RCC 7860 (cell line): ENCODE results near the gene HIPK1.

Experiments
- DNase-seq: peaks from one replicate; pipeline ENCODE4 v3.0.0-alpha.2; 2015; ENCODE audit warnings: low spot score
- FAIRE-seq: peaks from 2 replicates; lab custom pipeline; 2012; peaks lifted over from hg19 to GRCh38; lab: Jason Lieb, UNC

Gene HIPK1

DNA sequence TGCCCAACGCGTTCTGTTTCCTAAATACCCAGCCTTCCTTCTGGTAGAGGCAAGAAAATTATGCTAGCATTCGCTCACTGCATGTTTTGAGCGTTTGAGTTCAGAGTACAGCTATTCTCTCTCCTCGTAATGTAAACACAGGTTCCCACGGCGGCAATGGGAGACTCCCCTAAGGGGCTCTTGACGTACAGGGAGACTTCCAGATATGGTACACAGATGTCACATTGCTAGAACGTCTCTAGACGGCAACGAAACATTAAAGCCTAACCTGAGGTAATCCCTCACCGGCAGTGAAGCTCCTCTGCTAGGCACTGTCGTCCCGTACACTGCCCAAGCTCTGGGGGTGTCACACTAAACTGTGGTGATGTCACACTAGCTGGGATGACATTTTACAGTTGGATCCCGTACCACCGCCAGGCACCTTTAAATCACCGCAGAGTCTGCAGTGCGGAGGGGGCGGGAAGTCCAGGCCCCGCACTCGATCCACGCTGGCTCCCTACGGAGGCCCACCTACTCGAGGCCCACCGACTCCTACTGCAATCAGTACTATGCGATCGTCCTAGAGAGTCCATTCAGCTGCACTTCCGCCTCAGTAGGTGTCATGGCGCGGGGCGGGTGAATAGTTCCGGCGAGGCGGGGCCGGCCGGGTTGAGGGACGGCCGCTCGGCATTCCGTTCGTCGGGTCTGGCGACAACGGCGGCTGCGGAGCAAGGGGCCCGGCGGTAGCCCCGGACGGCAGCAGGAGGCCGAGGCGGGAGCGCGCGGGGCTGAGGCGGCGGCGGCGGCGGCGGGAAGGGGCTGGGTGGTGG is at the start of gene HIPK1:
Gene HIPK1, plus strand, starts transcription at position 384 of the 809 bp plus-strand sequence.
- FAIRE-seq = no peak
- DNase-seq = peak; percentile 73

DNA sequence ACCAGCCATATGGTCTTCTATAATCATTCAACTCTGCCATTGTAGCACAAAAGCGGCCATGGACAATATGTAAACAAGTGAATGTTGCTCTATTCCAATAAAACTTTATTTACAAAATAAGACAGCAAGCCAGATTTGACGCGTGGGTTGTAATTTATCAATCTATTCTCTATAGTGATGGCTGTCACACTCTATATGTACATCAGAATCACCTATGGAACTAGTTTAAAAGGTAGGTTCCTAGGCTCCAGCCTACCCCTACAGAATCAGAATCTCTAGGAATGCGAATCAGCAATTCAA is 49.4 kb upstream of the HIPK1 start:
- FAIRE-seq (no peak), DNase-seq (no peak)

GRCh38 chr1:113881661-113882060 is 47.5 kb upstream of the HIPK1 start:
- FAIRE-seq = no peak
- no peak for DNase-seq

GRCh38 chr1:113886417-113887401 is 42.4 kb upstream of the HIPK1 start:
- FAIRE-seq = no peak
- no peak for DNase-seq

GRCh38 chr1:113887402-113888175 is 41.5 kb upstream of the HIPK1 start, which contains the start of gene BCL2L15:
BCL2L15 (minus strand) TSS chr1:113887581; CDS start chr1:113887375, 206 bp downstream.
- FAIRE-seq = peak; percentile 90

GRCh38 chr1:113890816-113891215 is 38.3 kb upstream of the HIPK1 start:
- no peak for FAIRE-seq
- DNase-seq = no peak

More at GRCh38 chr1:113887402-113888175, 41.5 kb upstream of the HIPK1 start, which contains the start of gene BCL2L15:
- DNase-seq = peak; percentile 75

GRCh38 chr1:113891631-113892220 is 37.4 kb upstream of the HIPK1 start:
- DNase-seq (no peak), FAIRE-seq (no peak)

- DNase-seq (no peak), FAIRE-seq (no peak)
Observed at GRCh38 chr1:113893267-113893666, 35.9 kb upstream of the HIPK1 start.

DNA sequence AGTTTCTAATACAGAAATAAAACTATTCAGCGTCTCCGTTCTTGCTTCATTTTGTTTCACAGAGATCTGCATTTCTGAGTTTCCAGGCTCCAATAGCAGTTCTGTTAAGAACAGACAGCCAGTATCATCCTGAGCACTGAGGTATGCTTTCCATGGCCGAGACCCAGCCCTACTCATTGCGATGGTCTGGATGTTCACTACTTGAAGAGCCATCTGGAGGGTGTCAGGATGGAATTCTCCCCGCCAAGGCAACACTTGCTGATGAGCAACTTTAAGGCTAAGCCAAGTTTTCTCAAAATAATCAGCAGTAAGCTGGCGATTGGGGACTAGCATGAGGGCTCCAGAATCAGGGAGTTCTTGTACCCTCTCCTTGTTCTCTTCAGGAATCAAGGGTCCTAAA is 34.0 kb upstream of the HIPK1 start:
- DNase-seq (no peak), FAIRE-seq (no peak)

DNA sequence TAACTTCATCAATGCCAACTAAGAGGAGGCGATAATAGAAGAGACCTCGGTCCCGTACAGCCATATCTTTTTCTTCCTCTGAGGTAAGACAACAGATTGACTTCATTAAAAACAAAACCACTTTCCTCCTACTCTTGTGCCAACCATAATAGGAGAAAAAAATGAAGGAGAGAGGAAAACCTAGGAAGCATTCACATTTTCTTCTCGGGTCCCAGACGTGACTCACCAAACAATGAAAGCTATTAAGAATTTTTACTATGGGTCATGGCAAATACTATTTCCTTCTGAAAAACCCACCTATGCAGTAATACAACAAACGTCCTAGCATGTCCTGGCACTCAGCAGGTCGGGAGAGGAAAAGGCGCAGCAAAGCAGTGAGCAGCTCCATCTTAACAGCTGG is 33.2 kb upstream of the HIPK1 start:
- no peak for FAIRE-seq

DNA sequence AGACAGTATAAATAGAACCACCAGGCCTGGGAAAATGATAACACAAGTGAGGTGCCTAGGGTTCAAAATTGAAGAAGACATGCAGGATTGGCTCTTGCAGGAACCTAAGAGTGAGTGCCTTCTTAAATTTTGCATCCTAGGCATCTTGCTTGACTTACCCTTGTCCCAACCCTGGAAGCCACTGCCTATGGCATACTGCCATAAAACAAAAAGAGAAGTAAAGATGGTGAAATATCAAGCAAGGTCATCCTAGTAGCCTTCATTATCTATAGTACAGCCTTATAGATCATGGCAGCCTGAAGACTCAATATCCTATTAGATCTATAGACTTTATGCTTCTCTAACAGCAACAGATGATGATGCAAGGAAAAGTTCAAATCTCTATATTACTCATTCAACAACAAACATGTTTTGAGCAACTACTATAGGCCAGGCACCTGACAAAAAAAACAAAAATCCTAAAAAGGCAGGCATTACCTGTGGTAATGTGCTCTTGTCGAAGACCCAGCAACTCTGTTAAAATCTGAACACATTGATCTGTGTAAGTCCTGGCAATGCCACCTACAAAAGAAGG is 30.8 kb upstream of the HIPK1 start:
- FAIRE-seq (no peak), DNase-seq (no peak)

More for the DNA sequence above, 33.2 kb upstream of the HIPK1 start:
- DNase-seq = no peak

DNA sequence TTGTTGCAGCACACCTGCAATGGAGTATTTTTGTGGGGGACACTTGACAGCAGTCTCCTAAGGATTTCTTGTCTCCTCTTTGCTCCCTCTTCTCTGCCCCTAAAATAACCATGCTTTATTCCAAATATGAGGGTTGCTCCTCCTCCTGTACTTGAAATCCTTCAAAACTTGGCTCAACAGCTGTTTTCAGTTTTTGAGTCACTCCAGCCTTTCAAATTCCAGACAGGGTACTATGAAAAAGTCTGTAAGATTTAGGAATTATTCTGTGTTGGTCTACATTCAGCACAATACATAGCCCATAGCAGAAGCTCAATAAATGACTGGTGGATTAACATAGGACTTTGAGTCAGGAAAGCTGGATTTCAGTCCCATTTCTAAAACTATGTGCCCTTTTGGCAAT is 30.0 kb upstream of the HIPK1 start:
- no peak for DNase-seq
- no peak for FAIRE-seq

GRCh38 chr1:113901191-113901590 is 27.9 kb upstream of the HIPK1 start:
- FAIRE-seq (no peak), DNase-seq (no peak)

DNA sequence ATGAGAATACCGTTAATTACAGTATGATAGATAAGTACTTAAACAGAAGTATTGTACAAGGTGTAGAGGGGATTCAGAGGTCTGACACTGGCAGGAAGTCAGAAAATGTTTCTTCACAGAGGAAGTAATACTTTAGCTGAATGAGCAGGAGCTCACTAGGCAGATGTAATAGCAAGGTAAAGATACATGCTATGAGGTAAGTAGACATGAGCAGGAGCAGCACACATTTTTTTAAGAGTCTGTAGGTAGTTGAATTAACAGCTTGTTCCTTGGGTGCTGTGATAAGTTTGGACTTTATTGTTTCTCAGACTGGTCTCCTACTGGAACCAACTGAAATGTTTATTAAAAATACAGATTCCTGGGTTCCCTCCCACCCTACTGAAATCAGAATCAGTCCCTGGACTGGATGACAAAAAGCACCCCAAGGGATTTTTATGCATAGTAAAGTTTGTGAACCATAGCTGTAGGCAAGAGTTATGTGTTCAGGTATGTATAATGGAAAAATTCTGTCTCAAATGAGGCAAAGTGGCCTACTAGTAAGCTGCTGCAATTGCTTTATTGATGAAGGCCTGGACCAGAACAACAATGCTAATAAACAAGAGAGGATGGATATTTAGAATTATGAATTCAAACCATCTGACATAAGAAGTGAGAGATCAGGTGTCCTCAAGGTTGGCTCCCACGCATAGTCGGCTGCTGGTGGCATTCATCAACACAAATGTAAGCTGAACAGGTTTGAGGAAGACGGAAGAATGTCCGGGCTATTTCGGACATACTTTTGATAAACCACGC is 25.4 kb upstream of the HIPK1 start:
- DNase-seq = peak; percentile 14
- no peak for FAIRE-seq

DNA sequence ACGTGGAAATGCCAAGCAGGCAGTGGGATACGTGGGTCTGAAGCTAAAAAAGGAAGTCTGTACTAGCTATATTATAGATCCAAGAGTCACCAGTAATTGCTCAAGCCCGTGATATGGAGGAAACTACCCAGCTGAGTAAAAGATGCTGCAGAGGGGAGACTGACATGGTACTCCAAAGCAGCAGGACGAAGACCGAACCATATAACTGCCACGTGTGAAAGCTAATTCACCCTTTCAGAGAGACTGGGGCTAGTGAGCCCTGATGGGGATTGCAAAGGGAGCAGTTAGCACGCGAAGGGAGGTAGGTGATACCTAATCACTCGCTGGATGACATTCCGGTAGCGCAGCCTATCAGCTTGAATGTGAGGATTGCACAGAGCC is 24.8 kb upstream of the HIPK1 start:
- DNase-seq = no peak
- FAIRE-seq = no peak

- DNase-seq (peak; percentile 99), FAIRE-seq (peak; percentile 92)
Observed at GRCh38 chr1:113904674-113905434, 24.3 kb upstream of the HIPK1 start, which contains the start of the genes AP4B1 and DCLRE1B. AP4B1 (minus strand) TSS chr1:113904799; CDS start chr1:113904717, 82 bp downstream. DCLRE1B (plus strand) TSS chr1:113905326; CDS start chr1:113905587, 261 bp downstream.

DNA sequence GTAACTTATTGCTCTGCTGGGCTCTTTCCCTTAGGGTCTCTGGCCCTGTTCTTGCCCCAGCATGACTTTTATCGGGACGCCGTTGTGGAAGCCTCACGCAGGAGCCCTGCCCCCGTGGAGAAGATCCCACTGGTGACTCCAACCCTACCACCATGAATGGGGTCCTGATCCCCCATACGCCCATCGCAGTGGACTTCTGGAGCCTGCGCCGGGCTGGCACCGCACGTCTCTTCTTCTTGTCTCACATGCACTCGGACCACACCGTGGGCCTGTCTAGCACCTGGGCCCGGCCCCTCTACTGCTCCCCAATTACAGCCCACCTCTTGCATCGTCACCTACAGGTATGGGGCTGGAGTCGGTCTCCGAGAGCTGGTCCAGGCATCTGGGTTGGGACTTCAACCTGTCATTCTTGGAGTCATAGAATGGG is 23.7 kb upstream of the HIPK1 start:
- DNase-seq (peak; percentile 5), FAIRE-seq (no peak)

GRCh38 chr1:113912594-113913311 is 16.4 kb upstream of the HIPK1 start:
- FAIRE-seq = no peak
- no peak for DNase-seq
